ENCODE measurements around the gene PDE10A.
"Not testable (repeated sequence)": the region's sequence is repeated elsewhere in the genome, so short reads cannot be mapped to it uniquely, and the experiment has no call there.

PDE10A gene

DNA sequence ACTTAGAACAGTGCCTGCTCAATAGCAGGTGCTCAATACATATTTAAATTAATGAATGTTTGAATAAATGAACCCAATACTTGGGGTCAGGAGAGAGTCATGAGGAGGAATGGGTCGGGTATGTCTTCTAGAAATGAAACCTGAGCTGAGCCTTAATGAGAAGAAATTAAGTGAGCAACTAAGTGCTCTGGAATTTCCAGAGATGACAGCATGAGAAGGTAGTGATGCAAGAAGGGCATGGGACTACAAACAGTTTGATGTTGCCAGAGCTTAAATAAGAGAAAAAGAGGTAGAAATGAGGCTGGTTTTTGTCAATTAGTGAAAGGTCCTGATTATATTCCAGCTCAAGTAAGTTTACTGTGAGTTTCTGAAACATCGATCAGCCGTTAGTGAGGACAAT lies 82.9 kb downstream of the PDE10A start:
- DNase-seq: no peak

GRCh38 chr6:165579151-165579550 lies 83.9 kb downstream of the PDE10A start:
- DNase-seq: no peak

GRCh38 chr6:165577556-165577955 lies 85.5 kb downstream of the PDE10A start:
- no peak for DNase-seq

DNA sequence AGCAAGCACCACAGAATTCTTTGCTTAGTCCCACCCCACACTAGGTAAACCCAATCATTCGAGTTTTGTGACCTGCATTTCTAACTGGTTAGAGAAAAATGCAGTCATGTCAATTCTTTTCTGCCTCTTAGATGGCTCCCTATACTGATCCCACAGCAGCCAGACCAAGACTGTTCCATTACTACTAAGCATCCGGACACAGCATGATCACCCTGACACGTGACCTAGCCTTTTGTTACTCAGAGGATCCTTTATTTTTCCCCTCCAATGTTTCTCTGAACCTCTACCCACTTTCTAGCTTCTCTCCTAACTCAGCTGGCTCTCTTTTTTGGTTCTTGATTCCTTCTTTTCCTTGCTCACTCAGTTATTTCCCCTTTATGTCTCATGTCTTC lies 87.9 kb downstream of the PDE10A start:
- no peak for DNase-seq

GRCh38 chr6:165574220-165575157 lies 88.6 kb downstream of the PDE10A start:
- no peak for DNase-seq

DNA sequence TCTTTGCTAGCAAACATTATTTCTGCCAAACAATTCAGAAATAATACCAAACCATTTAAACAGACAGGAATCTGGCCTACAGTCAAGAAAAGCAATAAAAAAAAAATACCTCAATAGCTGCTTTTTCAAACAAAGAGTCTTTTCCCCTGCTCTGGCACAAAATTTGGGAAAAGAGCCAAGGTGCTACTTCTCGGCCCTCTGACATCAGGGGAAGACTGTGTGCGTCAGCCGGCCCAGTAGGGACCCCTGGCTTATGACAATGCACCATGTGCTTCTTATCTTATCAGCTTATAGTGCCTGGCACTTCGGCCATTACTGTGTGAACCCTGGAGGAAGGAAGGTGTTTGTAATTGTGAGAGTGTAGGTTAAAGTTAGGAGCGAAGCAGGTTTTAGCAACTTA lies 89.4 kb downstream of the PDE10A start:
- no peak for DNase-seq

DNA sequence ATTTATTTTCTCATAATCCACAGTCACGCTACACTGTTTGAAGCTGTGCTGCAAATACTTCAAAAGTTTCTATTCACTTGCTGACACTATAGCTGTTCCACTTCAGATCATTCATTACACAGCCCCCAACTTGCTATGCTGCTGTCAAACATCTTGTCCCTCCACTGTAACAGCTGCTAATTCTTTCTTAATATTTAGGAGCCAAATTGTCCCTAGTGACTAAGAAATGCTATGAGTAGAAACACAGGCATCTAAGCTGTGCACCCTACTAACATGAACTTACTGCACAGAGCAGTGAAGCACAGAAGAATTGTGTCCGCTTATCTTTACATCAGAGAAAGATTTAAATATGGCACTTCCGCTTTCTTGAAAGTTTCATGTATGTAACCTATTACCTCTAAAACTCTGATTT lies 91.3 kb downstream of the PDE10A start:
- DNase-seq: no peak

DNA sequence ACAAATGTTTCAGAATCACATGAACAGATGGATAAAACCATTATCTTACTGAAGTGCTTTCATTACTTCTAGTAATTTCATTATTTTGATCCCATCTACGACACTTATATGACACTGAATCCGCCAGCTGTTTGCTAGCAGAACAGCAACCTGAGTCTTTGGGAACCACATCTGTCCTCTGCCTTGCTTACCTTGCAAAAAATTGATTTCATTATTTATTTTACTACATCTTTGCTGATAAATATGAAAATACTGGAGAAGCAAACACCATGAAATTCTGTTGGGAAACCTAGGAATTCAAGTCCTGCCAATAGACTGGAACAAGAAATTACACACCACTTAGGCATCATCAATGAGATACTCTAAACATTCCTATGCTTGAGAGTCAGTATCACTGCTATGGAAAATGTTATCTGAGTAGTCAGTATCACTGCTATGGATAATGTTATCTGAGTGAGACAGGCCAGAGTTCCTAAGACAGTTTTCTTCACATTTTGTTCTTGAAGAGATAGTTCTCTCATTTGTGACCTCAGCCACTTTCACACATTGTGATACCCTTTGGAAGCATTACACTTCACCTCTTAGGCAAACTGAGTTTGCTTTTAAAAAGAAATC lies 91.9 kb downstream of the PDE10A start:
- DNase-seq: no peak

GRCh38 chr6:165568326-165568725 lies 94.7 kb downstream of the PDE10A start:
- no peak for DNase-seq

DNA sequence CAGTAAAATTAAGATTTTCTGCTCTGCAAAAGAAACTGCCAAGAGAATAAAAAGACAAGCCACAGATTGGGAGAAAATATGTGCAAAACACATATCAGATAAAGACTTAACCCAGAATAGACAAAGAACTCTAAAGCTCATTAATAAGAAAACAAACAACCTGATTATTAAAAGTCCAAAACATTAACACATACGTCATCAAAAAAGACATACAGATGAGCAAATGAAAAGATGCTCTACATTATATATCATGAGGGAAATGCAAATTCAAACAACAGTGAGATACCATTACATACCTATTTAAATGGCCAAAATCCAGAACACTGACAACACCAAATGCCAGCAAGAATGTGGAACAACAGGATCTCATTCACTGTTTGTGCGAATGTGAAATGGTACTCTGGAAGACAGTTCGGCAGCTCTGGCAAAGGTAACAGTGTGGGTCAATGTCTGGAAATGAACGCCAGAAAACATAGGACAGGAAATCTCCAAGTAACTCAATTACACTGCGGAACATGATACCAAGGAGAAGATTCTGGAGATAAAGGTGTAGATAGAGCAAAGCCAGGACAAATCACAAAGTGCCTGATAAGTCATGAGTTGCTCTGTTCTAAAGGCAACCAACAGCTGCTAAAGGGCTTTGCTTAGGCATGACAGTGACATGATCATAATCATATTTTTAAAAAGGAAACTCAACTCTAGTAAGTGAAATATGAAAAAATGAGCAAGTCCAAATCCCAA lies 96.8 kb downstream of the PDE10A start:
- no peak for DNase-seq

- DNase-seq: no peak
These were observed 100.5 kb downstream of the PDE10A start for GRCh38 chr6:165562421-165563090.

DNA sequence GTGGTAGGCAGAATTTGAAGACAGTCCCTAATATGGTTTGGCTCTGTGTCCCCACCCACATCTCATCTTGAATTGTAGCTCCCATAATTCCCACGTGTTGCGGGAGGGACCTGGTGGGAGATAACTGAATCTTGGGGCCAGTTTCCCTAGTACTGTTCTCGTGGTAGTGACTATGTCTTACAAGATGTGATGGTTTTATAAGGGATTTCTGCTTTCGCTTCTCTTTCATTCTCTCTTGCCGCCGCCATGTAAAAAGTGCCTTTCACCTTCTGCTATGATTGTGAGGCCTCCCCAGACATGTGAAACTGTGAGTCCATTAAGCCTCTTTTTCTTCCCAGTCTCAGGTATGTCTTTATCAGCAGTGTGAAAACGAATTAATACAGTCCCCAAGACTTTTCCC lies 103.4 kb downstream of the PDE10A start:
- DNase-seq: no peak

DNA sequence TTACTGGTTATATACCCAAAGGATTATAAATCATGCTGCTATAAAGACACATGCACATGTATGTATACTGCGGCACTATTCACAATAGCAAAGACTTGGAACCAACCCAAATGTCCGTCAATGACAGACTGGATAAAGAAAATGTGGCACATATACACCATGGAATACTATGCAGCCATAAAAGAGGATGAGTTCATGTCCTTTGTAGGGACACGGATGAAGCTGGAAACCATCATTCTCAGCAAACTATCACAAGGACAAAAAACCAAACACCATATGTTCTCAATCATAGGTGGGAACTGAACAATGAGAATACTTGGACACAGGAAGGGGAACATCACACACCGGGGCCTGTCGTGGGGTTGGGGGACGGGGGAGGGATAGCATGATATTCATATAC lies 104.9 kb downstream of the PDE10A start:
- DNase-seq: not testable (repeated sequence)

GRCh38 chr6:165557674-165558073 lies 105.4 kb downstream of the PDE10A start:
- DNase-seq: no peak

DNA sequence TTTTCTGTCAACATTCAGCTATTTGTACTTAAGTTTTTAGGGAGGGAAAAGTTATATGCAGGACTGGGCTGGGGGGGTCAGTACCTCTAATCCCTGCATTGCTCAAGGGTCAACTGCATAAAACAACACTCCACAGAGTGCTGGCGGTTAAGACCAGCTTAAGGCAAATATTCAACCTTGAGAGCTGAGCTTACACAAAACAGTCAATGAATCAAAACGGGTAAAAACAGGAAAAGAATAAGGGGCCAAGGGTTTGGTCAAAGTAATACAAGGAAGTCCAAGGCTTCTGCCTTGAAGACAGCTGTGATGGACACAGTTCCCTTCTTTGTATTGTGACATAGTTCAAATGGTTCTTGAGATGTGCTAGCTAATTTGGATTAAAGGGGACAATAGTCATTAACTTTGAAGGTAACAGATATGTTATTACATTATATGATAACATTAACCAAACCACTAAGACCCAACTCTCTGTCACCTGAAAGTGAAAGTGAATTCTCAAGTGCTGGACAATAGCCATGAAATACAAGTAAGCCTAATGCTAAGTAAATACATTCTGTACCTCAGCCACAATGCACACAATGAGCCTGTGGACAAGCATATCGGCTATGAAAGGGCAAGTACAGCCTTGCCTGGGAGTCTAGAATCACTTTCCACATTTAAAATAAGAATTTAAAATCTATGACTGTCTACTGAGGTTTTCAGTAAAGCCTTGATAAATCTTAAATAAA lies 106.8 kb downstream of the PDE10A start:
- no peak for DNase-seq

DNA sequence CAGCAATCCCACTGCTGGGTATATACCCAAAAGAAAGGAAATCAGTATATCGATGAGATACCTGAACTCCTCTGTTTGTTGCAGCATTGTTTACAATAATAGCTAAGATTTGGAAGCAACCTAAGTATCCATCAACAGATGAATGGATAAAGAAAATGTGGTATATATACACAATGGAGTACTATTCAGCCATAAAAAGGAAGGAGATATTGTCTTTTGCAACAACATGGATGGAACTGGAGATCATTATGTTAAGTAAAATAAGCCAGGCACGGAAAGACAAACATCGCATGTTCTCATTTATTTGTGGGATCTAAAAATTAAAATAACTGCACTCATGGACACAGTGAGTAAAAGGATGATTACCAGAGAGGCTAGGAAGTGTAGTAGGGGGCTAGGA lies 108.4 kb downstream of the PDE10A start:
- not testable (repeated sequence) for DNase-seq

DNA sequence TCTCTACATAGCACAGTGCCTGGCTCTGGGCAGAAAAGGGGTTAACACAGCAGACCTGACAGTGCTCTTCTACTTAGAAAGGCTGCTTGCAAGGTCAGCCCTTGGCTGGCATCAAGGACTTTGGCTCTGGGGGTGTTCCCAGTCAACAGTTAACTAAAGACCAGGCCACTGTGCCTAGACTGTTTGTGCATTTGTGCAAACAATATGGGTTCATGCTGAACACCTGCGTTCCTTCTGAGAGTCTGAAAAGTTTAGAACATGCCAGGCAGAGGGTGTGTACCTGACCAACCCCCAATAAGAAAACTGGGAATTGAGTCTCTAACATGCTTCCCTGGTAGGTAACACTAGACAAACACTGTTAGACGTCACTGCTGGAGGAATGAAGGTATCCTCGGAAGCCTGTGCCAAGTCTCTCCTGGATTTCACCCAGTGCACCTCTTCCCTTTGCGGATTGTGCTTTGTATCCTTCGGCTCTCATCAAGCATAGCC lies 110.7 kb downstream of the PDE10A start:
- no peak for DNase-seq

GRCh38 chr6:165551828-165552227 lies 111.2 kb downstream of the PDE10A start:
- DNase-seq: no peak

- no peak for DNase-seq
These were observed 114.6 kb downstream of the PDE10A start for GRCh38 chr6:165548450-165548849.

- no peak for DNase-seq
These were observed 117.2 kb downstream of the PDE10A start for GRCh38 chr6:165545806-165546205.

DNA sequence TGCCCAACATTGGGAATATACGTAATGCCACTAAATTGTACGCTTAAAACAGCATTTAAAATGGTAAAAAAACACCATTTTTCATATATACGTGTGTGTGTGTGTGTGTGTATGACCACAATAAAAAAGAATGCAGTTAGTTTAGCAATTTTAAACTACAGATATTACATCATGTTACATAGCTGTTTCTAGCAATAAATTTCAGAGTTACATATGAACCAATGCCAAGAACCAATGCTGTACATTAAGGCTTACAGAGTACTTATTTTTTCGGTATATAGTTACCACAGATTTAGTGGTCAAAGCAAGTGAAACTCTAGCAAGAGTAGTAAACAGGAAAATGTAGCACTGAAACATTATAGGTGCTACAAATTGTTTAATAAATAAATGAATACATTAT lies 119.3 kb downstream of the PDE10A start:
- DNase-seq: no peak

DNA sequence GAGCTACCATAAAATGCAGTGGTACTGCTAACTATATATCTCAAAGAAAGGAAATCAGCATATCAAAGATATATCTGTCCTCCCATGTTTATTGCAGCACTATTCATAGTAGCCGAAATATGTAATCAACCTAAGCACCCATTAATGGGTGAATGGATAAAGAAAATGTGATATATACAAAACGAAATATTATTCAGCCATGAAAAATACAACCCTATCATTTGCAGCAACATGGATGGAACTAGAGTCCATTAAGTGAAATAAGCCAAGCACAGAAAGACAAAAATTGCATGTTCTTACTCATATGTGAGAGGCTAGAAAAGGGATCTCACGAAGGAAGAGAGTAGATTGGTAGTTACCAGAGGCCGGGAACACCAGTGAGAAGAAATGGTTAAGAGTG lies 126.1 kb downstream of the PDE10A start:
- DNase-seq: no peak

Data from NCI-H187 treated with DMSO at 0.1 percent for 48 hours (cell line).